WTC11 (cell line): Measurements from ENCODE around the gene ZBTB21.

ENCODE experiments used
- NFYB ChIP-seq: sonication (generic); formaldehyde crosslinking; conservative IDR thresholded peaks from 2 replicates; pipeline ENCODE4 v1.8.0; 2022; ENCODE audit warnings: low read depth, missing genetic modification reagents
- TF ChIP-seq, protein P1 (sequence below): fragments of 200-600 bp; IDR thresholded peaks from 2 replicates; pipeline ENCODE4 v1.8.0; 2022; ENCODE audit warnings: antibody characterized with exemption

DNA sequence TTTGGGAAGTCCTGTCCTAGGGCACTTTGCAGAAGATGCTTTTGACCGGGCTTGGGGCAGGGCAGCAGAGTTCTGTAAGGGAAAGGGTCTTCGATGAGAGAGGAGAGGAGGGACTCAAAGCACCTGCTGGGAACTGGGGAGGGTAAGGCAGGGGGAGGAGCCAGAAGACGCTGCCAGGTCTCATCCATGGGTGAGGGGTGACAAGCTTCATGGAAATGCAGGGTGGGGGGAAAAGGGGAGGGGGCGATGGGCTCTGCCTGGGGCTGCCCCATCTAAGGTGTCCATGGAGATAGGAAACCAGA, 35.5 kb downstream of the ZBTB21 start:
- TF ChIP-seq NFYB (CRISPR knock-in tag) = no peak
- TF ChIP-seq, protein P1, sequence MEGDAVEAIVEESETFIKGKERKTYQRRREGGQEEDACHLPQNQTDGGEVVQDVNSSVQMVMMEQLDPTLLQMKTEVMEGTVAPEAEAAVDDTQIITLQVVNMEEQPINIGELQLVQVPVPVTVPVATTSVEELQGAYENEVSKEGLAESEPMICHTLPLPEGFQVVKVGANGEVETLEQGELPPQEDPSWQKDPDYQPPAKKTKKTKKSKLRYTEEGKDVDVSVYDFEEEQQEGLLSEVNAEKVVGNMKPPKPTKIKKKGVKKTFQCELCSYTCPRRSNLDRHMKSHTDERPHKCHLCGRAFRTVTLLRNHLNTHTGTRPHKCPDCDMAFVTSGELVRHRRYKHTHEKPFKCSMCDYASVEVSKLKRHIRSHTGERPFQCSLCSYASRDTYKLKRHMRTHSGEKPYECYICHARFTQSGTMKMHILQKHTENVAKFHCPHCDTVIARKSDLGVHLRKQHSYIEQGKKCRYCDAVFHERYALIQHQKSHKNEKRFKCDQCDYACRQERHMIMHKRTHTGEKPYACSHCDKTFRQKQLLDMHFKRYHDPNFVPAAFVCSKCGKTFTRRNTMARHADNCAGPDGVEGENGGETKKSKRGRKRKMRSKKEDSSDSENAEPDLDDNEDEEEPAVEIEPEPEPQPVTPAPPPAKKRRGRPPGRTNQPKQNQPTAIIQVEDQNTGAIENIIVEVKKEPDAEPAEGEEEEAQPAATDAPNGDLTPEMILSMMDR = no peak
